Neuronal stem cell (in vitro differentiated cells): ENCODE results near the gene LHX1.

Source experiments
- DNase-seq: peaks from one replicate; pipeline ENCODE4 v3.0.0-alpha.2; 2013; ENCODE audit warnings: low spot score
- H2AFZ ChIP-seq: one replicate; pipeline ENCODE4 v1.6.1; 2013; ENCODE audit warnings: mild to moderate bottlenecking, low read length, inconsistent platforms
- H2AK5ac ChIP-seq: 2 replicates; pipeline ENCODE4 v1.6.1; 2013; ENCODE audit warnings: low read depth, mild to moderate bottlenecking, inconsistent platforms, low read length, moderate library complexity, mixed read lengths
- H2BK120ac ChIP-seq: 2 replicates; pipeline ENCODE4 v1.6.1; 2013; ENCODE audit warnings: low read depth, mild to moderate bottlenecking, inconsistent platforms, low read length, moderate library complexity, mixed read lengths
- H2BK12ac ChIP-seq: one replicate; pipeline ENCODE4 v1.6.1; 2013; ENCODE audit warnings: low read length, inconsistent platforms
- H2BK15ac ChIP-seq: 2 replicates; pipeline ENCODE4 v1.6.1; 2013; ENCODE audit warnings: mild to moderate bottlenecking, low read length, inconsistent platforms, mixed read lengths
- H2BK5ac ChIP-seq: one replicate; pipeline ENCODE4 v1.6.1; 2013; ENCODE audit warnings: inconsistent platforms, mild to moderate bottlenecking, low read length, moderate library complexity
- H3K14ac ChIP-seq: one replicate; pipeline ENCODE4 v1.6.1; 2013; ENCODE audit warnings: low read length, inconsistent platforms
- H3K18ac ChIP-seq: 2 replicates; pipeline ENCODE4 v1.6.1; 2013; ENCODE audit warnings: low read length, inconsistent platforms
- H3K23ac ChIP-seq: 2 replicates; pipeline ENCODE4 v1.6.1; 2013; ENCODE audit warnings: low read depth, mild to moderate bottlenecking, mixed read lengths, low read length, inconsistent platforms; ENCODE audit not compliant: poor library complexity
- H3K27ac ChIP-seq: replicated peaks from 3 replicates; pipeline ENCODE4 v1.5.1; 2013; ENCODE audit warnings: low read length, inconsistent platforms
- H3K27me3 ChIP-seq, 3 experiments: 2 replicates each; pipeline ENCODE4 v1.6.1; 2013; ENCODE audit warnings: low read length in 3 of 3, mild to moderate bottlenecking in 2 of 3, inconsistent platforms in 1 of 3, low read depth in 1 of 3, mixed read lengths in 1 of 3, moderate library complexity in 1 of 3; ENCODE audit not compliant: control insufficient read depth in 3 of 3, insufficient read depth in 3 of 3
- H3K36me3 ChIP-seq, 2 donors: replicated peaks in 1 of 2; 2 replicates each; pipeline ENCODE4 v1.6.1; 2013; ENCODE audit warnings: low read length in 2 of 2; ENCODE audit not compliant: control insufficient read depth in 2 of 2, insufficient read depth in 2 of 2
- H3K4ac ChIP-seq: 2 replicates; pipeline ENCODE4 v1.6.1; 2013; ENCODE audit warnings: inconsistent platforms, mild to moderate bottlenecking, low read length, moderate library complexity
- H3K4me1 ChIP-seq, 2 donors: 1 replicate in 1 of 2; 2 replicates in 1 of 2; pipeline ENCODE4 v1.6.1; 2013; ENCODE audit warnings: low read length in 2 of 2, low read depth in 1 of 2; ENCODE audit not compliant: control insufficient read depth in 2 of 2, insufficient read depth in 1 of 2
- H3K4me2 ChIP-seq: one replicate; pipeline ENCODE4 v1.6.1; 2013; ENCODE audit warnings: mild to moderate bottlenecking, low read length, inconsistent platforms; ENCODE audit not compliant: insufficient read depth, poor library complexity, severe bottlenecking
- H3K4me3 ChIP-seq, 2 donors: 2 replicates each; pipeline ENCODE4 v1.5.1; 2013; ENCODE audit warnings: low read length in 2 of 2, mild to moderate bottlenecking in 2 of 2, inconsistent platforms in 1 of 2, moderate library complexity in 1 of 2
- H3K79me1 ChIP-seq: one replicate; pipeline ENCODE4 v1.6.1; 2013; ENCODE audit warnings: low read depth, mild to moderate bottlenecking, inconsistent platforms, low read length, moderate library complexity
- H3K9ac ChIP-seq: one replicate; pipeline ENCODE4 v1.6.1; 2013; ENCODE audit warnings: mild to moderate bottlenecking, low read depth, low read length, inconsistent platforms; ENCODE audit not compliant: poor library complexity
- H3K9me3 ChIP-seq, 2 donors: replicated peaks in 1 of 2; 2 replicates each; pipeline versions ENCODE3 to v1.6.1; 2013; ENCODE audit warnings: low read length in 2 of 2, mild to moderate bottlenecking in 2 of 2, inconsistent platforms in 1 of 2, low read depth in 1 of 2, mixed read lengths in 1 of 2, moderate library complexity in 1 of 2; ENCODE audit not compliant: control insufficient read depth in 2 of 2, insufficient read depth in 1 of 2
- H4K8ac ChIP-seq: one replicate; pipeline ENCODE4 v1.6.1; 2013; ENCODE audit warnings: low read depth, mild to moderate bottlenecking, inconsistent platforms, low read length, moderate library complexity
- H4K91ac ChIP-seq: one replicate; pipeline ENCODE4 v1.6.1; 2013; ENCODE audit warnings: low read length, low read depth, mild to moderate bottlenecking, inconsistent platforms; ENCODE audit not compliant: poor library complexity
- WGBS, 2 donors: extraction: QIAGEN DNeasy Blood & Tissue Kit; methylation state at CpG; one replicate each; pipeline ENCODE4 v1.1.7; 2013; ENCODE audit warnings: missing lambda C conversion rate in 2 of 2, mixed read lengths in 1 of 2; ENCODE audit not compliant: insufficient read length in 2 of 2, insufficient replicate concordance in 1 of 2; ENCODE audit errors: extremely low coverage in 2 of 2; 5-methylcytosine and 5-hydroxymethylcytosine counted together

The LHX1 gene

GRCh38 chr17:36945140-36945539 is 7.9 kb downstream of the LHX1 start:
- Histone ChIP-seq H3K27me3 (peaks cover 53 to 81% (median 75%) of the 10 kb centered on the region in 3 experiments), H2BK120ac (no peak overlapping the region), H3K14ac (no peak overlapping the region), H3K36me3 (no peaks in the 10 kb centered on the region), H3K4me3 (no peak overlapping the region), H2BK5ac (no peak overlapping the region), H4K91ac (no peak overlapping the region), H2AFZ (no peak overlapping the region), H4K8ac (no peak overlapping the region), H3K27ac (no peak overlapping the region), H3K4ac (no peak overlapping the region), H3K23ac (no peak overlapping the region), H2BK15ac (no peak overlapping the region), H3K4me2 (no peak overlapping the region), H3K18ac (no peak overlapping the region), H3K9me3 (peaks cover 0 to 6% of the 10 kb centered on the region in 2 donors), H3K79me1 (no peaks in the 10 kb centered on the region), H2BK12ac (no peak overlapping the region), H3K4me1 (peaks cover 2% of the 10 kb centered on the region in 2 donors), H2AK5ac (no peak overlapping the region), H3K9ac (no peak overlapping the region)
- WGBS, 2 donors = no CpG with 5 or more reads among the region's 1 CpG
- DNase-seq = no peak

DNA sequence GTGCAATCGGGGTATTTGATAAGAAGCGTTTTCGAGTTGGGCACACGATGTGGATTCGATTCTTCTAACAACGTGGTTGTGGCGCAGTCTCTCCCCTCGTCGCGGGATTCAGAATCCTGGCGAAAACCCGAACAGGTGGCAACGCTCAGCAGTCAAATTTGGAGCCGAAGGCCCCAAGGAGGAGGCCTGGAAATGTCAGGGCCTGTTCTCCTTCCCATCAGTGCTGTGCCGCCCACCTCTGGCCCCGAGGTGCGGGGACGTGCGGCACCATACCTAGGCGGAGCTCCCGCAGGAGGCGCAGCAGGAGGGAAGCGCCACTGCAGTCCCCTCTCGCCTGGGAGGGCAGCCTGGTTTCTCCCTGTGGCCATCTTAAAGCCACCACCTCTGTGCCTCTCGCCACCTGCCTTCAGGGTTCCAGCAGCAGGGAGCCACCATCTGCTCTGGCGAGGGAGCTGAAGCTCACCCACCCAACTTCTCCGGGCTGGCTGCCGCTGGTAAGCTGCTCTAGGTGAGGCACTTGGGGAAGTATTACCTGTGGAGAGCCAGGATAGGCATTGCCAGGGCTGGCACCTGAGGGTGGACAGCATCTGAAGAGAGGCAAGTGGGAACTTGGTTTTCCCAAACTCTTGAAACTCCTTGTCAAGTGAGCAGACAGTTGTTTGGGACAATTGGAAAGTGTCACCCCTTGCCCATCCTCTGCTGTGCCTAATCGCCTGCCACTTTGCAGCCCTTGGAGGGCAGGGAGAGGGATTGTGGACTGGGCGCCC is 8.9 kb downstream of the LHX1 start:
- H2AFZ ChIP-seq = no peak overlapping the region
- H3K27ac ChIP-seq = no peak overlapping the region
- no peak overlapping the region for H3K4ac ChIP-seq
- no peak overlapping the region for H2AK5ac ChIP-seq
- H4K8ac ChIP-seq = no peak overlapping the region
- peaks cover 2 to 3% of the 10 kb centered on the region in 2 donors for H3K4me1 ChIP-seq
- no peak overlapping the region for H2BK12ac ChIP-seq
- peaks cover 43 to 71% (median 65%) of the 10 kb centered on the region in 3 experiments for H3K27me3 ChIP-seq
- H3K4me3 ChIP-seq = no peak overlapping the region
- H3K18ac ChIP-seq = peak overlapping the region; percentile 62
- peaks cover 0 to 6% of the 10 kb centered on the region in 2 donors for H3K9me3 ChIP-seq
- no peak overlapping the region for H2BK15ac ChIP-seq
- H2BK5ac ChIP-seq = no peak overlapping the region
- H2BK120ac ChIP-seq = no peak overlapping the region
- DNase-seq = no peak
- H3K23ac ChIP-seq = peak overlapping the region; percentile 82
- no peaks in the 10 kb centered on the region for H3K79me1 ChIP-seq
- WGBS, 2 donors = no CpG with 5 or more reads among the region's 30 CpGs
- H3K14ac ChIP-seq = no peak overlapping the region
- no peak overlapping the region for H3K9ac ChIP-seq
- H3K4me2 ChIP-seq = no peak overlapping the region
- peaks cover 2 to 8% of the 10 kb centered on the region in 2 donors for H3K36me3 ChIP-seq
- no peak overlapping the region for H4K91ac ChIP-seq

DNA sequence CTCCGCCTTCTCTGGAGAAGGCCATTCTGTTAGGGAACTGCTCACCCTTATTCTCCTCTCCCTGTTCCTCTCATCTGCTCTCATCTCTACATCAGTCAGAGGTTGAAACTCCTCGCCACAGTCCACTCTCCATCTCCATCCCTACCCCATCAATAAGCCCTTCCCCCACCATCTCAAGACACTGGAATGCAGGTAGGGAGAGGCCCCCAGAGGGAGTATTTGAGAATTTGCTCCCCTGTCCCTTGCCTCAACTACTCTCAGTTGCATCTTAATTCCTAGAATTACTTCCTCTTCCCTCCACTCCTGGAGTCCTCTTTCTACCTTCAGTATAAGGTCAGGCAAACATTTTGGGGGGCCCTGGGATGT is 9.4 kb downstream of the LHX1 start:
- H2AFZ ChIP-seq = no peak overlapping the region
- no peak overlapping the region for H2BK12ac ChIP-seq
- H3K4me2 ChIP-seq = no peak overlapping the region
- no peak overlapping the region for H2BK15ac ChIP-seq
- H3K18ac ChIP-seq = no peak overlapping the region
- peaks cover 37 to 66% (median 59%) of the 10 kb centered on the region in 3 experiments for H3K27me3 ChIP-seq
- no peak overlapping the region for H2BK5ac ChIP-seq
- no peak overlapping the region for H3K14ac ChIP-seq
- no peak overlapping the region for H3K9ac ChIP-seq
- H3K27ac ChIP-seq = no peak overlapping the region
- H3K23ac ChIP-seq = no peak overlapping the region
- H4K8ac ChIP-seq = no peak overlapping the region
- H3K9me3 ChIP-seq = peaks cover 0 to 6% of the 10 kb centered on the region in 2 donors
- no peak overlapping the region for H2BK120ac ChIP-seq
- no peak overlapping the region for H3K4me3 ChIP-seq
- WGBS, 2 donors = no CpG with 5 or more reads among the region's 2 CpGs
- H3K4me1 ChIP-seq = peaks cover 2 to 3% of the 10 kb centered on the region in 2 donors
- H3K79me1 ChIP-seq = no peaks in the 10 kb centered on the region
- DNase-seq = no peak
- H3K36me3 ChIP-seq = peaks cover 2 to 13% of the 10 kb centered on the region in 2 donors
- no peak overlapping the region for H3K4ac ChIP-seq
- H2AK5ac ChIP-seq = no peak overlapping the region
- H4K91ac ChIP-seq = no peak overlapping the region

GRCh38 chr17:36947922-36948716 is 10.8 kb downstream of the LHX1 start:
- peak overlapping the region; percentile 13 for H3K18ac ChIP-seq
- peaks cover 25 to 51% (median 45%) of the 10 kb centered on the region in 3 experiments for H3K27me3 ChIP-seq
- H2BK15ac ChIP-seq = no peak overlapping the region
- peak overlapping the region; percentile 97 for H2AFZ ChIP-seq
- H3K23ac ChIP-seq = peak overlapping the region; percentile 15
- no peak overlapping the region for H2AK5ac ChIP-seq
- H3K14ac ChIP-seq = no peak overlapping the region
- peaks cover 0 to 6% of the 10 kb centered on the region in 2 donors for H3K9me3 ChIP-seq
- no peak overlapping the region for H2BK120ac ChIP-seq
- peak overlapping the region; percentile 65 to 74 for H3K4me3 ChIP-seq
- peaks cover 2 to 3% of the 10 kb centered on the region in 2 donors for H3K4me1 ChIP-seq
- no peak overlapping the region for H4K8ac ChIP-seq
- H4K91ac ChIP-seq = no peak overlapping the region
- H3K4ac ChIP-seq = no peak overlapping the region
- DNase-seq = no peak
- H3K79me1 ChIP-seq = no peaks in the 10 kb centered on the region
- H2BK12ac ChIP-seq = no peak overlapping the region
- no peak overlapping the region for H3K27ac ChIP-seq
- no peak overlapping the region for H3K9ac ChIP-seq
- H3K4me2 ChIP-seq = peak overlapping the region; percentile 63
- peaks cover 10 to 27% of the 10 kb centered on the region in 2 donors for H3K36me3 ChIP-seq
- WGBS, 2 donors = no CpG with 5 or more reads among the region's 26 CpGs
- no peak overlapping the region for H2BK5ac ChIP-seq
